ENCODE data around the gene ADAMTS19.

DNA sequence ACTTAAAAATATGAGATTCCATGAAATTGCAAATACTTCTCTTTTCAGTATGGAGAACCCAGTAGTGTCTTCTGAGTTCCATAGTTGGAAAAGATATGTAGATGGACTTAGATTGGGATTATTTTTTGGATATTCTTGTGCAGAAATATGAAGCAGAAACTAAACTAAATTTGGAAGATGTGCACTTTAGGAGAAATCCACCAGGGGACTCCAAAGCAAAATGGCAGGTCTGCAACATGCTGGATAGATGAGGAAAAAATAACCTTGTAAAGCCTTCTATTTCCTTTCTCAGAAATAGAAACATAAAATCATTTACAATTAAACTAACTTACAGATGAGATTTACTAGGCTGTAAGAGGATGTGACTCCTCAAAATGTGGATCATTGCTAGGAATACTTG lies 238.6 kb downstream of the ADAMTS19 start:
- TF ChIP-seq SIN3B (IDR thresholded peaks at IDR 0.05; ENCODE audit: low read depth) (no peak), NFE2 (IDR thresholded peaks at IDR 0.05; ENCODE audit: low read depth) (no peak), POLR2A (conservative IDR thresholded peaks at IDR 0.05) (no peak), ZNF778 (CRISPR knock-in tag; IDR thresholded peaks at IDR 0.05) (no peak), CEBPB (tag; IDR thresholded peaks at IDR 0.05) (no peak), MAFK (IDR thresholded peaks at IDR 0.05; ENCODE audit: low read length) (no peak), ZNF174 (CRISPR knock-in tag; IDR thresholded peaks at IDR 0.05) (no peak)
- TF ChIP-seq, protein P1, sequence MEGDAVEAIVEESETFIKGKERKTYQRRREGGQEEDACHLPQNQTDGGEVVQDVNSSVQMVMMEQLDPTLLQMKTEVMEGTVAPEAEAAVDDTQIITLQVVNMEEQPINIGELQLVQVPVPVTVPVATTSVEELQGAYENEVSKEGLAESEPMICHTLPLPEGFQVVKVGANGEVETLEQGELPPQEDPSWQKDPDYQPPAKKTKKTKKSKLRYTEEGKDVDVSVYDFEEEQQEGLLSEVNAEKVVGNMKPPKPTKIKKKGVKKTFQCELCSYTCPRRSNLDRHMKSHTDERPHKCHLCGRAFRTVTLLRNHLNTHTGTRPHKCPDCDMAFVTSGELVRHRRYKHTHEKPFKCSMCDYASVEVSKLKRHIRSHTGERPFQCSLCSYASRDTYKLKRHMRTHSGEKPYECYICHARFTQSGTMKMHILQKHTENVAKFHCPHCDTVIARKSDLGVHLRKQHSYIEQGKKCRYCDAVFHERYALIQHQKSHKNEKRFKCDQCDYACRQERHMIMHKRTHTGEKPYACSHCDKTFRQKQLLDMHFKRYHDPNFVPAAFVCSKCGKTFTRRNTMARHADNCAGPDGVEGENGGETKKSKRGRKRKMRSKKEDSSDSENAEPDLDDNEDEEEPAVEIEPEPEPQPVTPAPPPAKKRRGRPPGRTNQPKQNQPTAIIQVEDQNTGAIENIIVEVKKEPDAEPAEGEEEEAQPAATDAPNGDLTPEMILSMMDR (IDR thresholded peaks at IDR 0.05 in 2 of 3, conservative IDR thresholded peaks at IDR 0.05 in 1 of 3; ENCODE audit: insufficient read depth in 2 of 3, low read depth in 1 of 3, low read length in 3 of 3), result no peak

All from K562 (cell line).